OCI-LY7 (cell line): ENCODE data around the gene CEP55. TPM values are rescaled to one million over a fixed set of nuclear protein-coding genes. Genes with fewer than 3 reads are reported as not detected.

Source experiments
- BruUV-seq: library from RNA; stranded (reverse); fragments of 400-500 nt; replicated peaks from 2 replicates; lab custom pipeline; 2021; lab: Mats Ljungman, UMichigan
- CTCF ChIA-PET: fragments of 300-600 bp; sonication (Branson Sonifier 250); formaldehyde crosslinking; loops from one replicate; lab custom pipeline; 2022; ENCODE audit warnings: antibody characterized with exemption; ENCODE audit not compliant: unreplicated experiment; lab: Charles Lee
- POLR2A ChIA-PET: fragments of 300-600 bp; sonication (Branson Sonifier 250); formaldehyde crosslinking; loops from one replicate; lab custom pipeline; 2022; ENCODE audit warnings: antibody characterized with exemption; lab: Charles Lee
- DNase-seq: peaks from one replicate; pipeline ENCODE4 v3.0.0-alpha.2; 2015; ENCODE audit warnings: low spot score
- H2AFZ ChIP-seq: fragments of 200-600 bp; sonication (generic), shearing (Covaris generic); 2 replicates; pipeline ENCODE4 v1.6.1; 2014; ENCODE audit warnings: mild to moderate bottlenecking, antibody characterized with exemption, low read length, moderate library complexity
- H3K27ac ChIP-seq: fragments of 200-600 bp; sonication (generic); 2 replicates; pipeline ENCODE4 v1.5.1; 2014; ENCODE audit warnings: mixed run types, low read depth, mild to moderate bottlenecking, moderate library complexity, low read length, inconsistent platforms; ENCODE audit not compliant: poor library complexity, severe bottlenecking
- H3K36me3 ChIP-seq: fragments of 200-600 bp; sonication (generic); 2 replicates; pipeline ENCODE4 v1.6.1; 2014; ENCODE audit warnings: mild to moderate bottlenecking, antibody characterized with exemption, low read length, moderate library complexity, mixed read lengths; ENCODE audit not compliant: insufficient read depth
- H3K4me1 ChIP-seq: fragments of 200-600 bp; sonication (generic); 2 replicates; pipeline ENCODE4 v1.5.1; 2014; ENCODE audit warnings: mild to moderate bottlenecking, low read length; ENCODE audit not compliant: insufficient read depth, poor library complexity, severe bottlenecking
- H3K4me2 ChIP-seq: fragments of 200-600 bp; sonication (generic); 2 replicates; pipeline ENCODE4 v1.6.1; 2014; ENCODE audit warnings: mild to moderate bottlenecking, low read length
- H3K4me3 ChIP-seq: fragments of 200-600 bp; sonication (generic); 2 replicates; pipeline ENCODE4 v1.5.1; 2014; ENCODE audit warnings: mild to moderate bottlenecking, low read depth, low read length; ENCODE audit not compliant: poor library complexity, severe bottlenecking
- H3K79me2 ChIP-seq: fragments of 200-600 bp; sonication (generic); 2 replicates; pipeline ENCODE4 v1.6.1; 2016; ENCODE audit warnings: low read depth, mild to moderate bottlenecking, low read length, moderate library complexity, mixed read lengths; ENCODE audit not compliant: insufficient read depth
- H3K9me2 ChIP-seq: fragments of 200-600 bp; sonication (generic); 2 replicates; pipeline ENCODE4 v1.6.1; 2016; ENCODE audit warnings: mild to moderate bottlenecking, low read length, mixed read lengths; ENCODE audit not compliant: insufficient read depth
- H3K9me3 ChIP-seq: fragments of 200-600 bp; sonication (generic); 2 replicates; pipeline ENCODE4 v1.6.1; 2014; ENCODE audit warnings: mild to moderate bottlenecking, mixed run types, low read length, mixed read lengths
- H4K20me1 ChIP-seq: fragments of 200-600 bp; sonication (generic); 2 replicates; pipeline ENCODE4 v1.6.1; 2014; ENCODE audit warnings: mild to moderate bottlenecking, antibody characterized with exemption, low read length, moderate library complexity, mixed read lengths; ENCODE audit not compliant: insufficient read depth
- CTCF ChIP-seq: fragments of 200-600 bp; sonication (generic); conservative IDR thresholded peaks from 2 replicates; pipeline ENCODE4 v1.5.1; 2014; ENCODE audit warnings: mild to moderate bottlenecking, antibody characterized with exemption, low read length, moderate library complexity, mixed read lengths
- EZH2phosphoT487 ChIP-seq: fragments of 200-600 bp; sonication (generic); IDR thresholded peaks from 2 replicates; pipeline ENCODE4 v1.6.1; 2018; ENCODE audit warnings: low read depth, borderline replicate concordance, mild to moderate bottlenecking, mixed run types, antibody characterized with exemption, low read length, moderate library complexity, mixed read lengths
- intact Hi-C: fragments of 100-400 bp; cut with micrococcal nuclease; formaldehyde crosslinking; loops from one replicate; pipeline ENCODE4 v1.10.0; 2022; ENCODE audit not compliant: unreplicated experiment
- total RNA-seq, 2 experiments: library from RNA; depleted of rRNA in 1 of 2; stranded (reverse); fragments of >200 nt in 1 of 2; shearing (Covaris generic) in 1 of 2; gene quantifications; 2 replicates each; pipeline ENCODE4 v1.2.3, GENCODE V29; 2014 to 2022

The CEP55 gene
- total RNA-seq, 2 experiments from 2014 or later, result 64.5 to 68.3 TPM

GRCh38 chr10:93468461-93469213, 27.8 kb upstream of the CEP55 start:
- Histone ChIP-seq H3K36me3 (no peaks in the 10 kb centered on the region), H3K4me2 (no peak overlapping the region), H2AFZ (no peak overlapping the region), H3K9me3 (no peaks in the 10 kb centered on the region), H3K27ac (no peak overlapping the region), H3K9me2 (no peaks in the 10 kb centered on the region), H4K20me1 (no peaks in the 10 kb centered on the region), H3K79me2 (no peaks in the 10 kb centered on the region), H3K4me1 (no peaks in the 10 kb centered on the region), H3K4me3 (no peak overlapping the region)
- POLR2A ChIA-PET, result interaction anchor here (0.7 kb wide), 1 partner anchor 9 kb away, joined by 3 read pairs; no protein-coding TSS in a partner anchor
- no TSS peak for BruUV-seq
- no peak for TF ChIP-seq CTCF
- no peak for TF ChIP-seq EZH2phosphoT487
- intact Hi-C loops, result no loop called here
- CTCF ChIA-PET, result no interaction called here
- no peak for DNase-seq

DNA sequence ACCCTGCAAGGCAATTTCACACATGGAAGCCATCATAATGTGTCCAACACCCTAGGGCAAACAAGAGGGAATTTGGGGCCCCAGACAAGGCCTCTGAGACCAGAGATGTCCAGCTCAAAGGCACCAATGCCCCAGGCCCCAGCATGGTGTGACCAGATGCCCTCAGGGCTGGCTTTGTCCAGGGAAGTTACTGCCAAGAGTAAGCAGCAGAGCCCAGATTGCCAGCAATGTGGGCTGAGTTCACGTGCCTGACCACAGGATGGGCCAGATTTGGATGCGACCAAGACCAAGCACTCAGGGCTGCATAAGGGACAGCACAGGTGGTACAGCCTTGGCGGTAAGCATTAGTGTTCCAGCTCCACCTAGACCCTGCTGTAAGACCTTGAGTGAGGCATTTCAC, 27.0 kb upstream of the CEP55 start:
- CTCF ChIA-PET, result no interaction called here
- H3K79me2 ChIP-seq, result no peaks in the 10 kb centered on the region
- no TSS peak for BruUV-seq

More for the DNA sequence above, 27.0 kb upstream of the CEP55 start:
- no peak overlapping the region for H3K27ac ChIP-seq
- POLR2A ChIA-PET, result interaction anchor here (0.7 to 1.0 kb wide), 2 partner anchors 10 to 23 kb away, joined by 3 read pairs; no protein-coding TSS in a partner anchor
- DNase-seq, result no peak
- no peaks in the 10 kb centered on the region for H4K20me1 ChIP-seq
- no peak overlapping the region for H3K4me3 ChIP-seq
- H3K4me2 ChIP-seq, result no peak overlapping the region
- H3K4me1 ChIP-seq, result no peaks in the 10 kb centered on the region
- H3K9me2 ChIP-seq, result no peaks in the 10 kb centered on the region
- H3K9me3 ChIP-seq, result no peaks in the 10 kb centered on the region
- H2AFZ ChIP-seq, result no peak overlapping the region
- intact Hi-C loops, result no loop called here
- H3K36me3 ChIP-seq, result no peaks in the 10 kb centered on the region
- TF ChIP-seq CTCF (no peak), EZH2phosphoT487 (no peak)
